GM03348 (cell line): ENCODE measurements around the gene MATN4.
"Not testable (repeated sequence)": the region's sequence is repeated elsewhere in the genome, so short reads cannot be mapped to it uniquely, and the experiment has no call there.

Experiments
- DNase-seq: peaks from one replicate; pipeline ENCODE4 v3.0.0; 2012; ENCODE audit warnings: low spot score

MATN4 gene

GRCh38 chr20:45308117-45308778, at the start of gene MATN4:
Gene MATN4 (minus strand): TSS chr20:45308299. CDS start chr20:45305582, 2,717 bp downstream.
- peak; percentile 48 for DNase-seq

DNA sequence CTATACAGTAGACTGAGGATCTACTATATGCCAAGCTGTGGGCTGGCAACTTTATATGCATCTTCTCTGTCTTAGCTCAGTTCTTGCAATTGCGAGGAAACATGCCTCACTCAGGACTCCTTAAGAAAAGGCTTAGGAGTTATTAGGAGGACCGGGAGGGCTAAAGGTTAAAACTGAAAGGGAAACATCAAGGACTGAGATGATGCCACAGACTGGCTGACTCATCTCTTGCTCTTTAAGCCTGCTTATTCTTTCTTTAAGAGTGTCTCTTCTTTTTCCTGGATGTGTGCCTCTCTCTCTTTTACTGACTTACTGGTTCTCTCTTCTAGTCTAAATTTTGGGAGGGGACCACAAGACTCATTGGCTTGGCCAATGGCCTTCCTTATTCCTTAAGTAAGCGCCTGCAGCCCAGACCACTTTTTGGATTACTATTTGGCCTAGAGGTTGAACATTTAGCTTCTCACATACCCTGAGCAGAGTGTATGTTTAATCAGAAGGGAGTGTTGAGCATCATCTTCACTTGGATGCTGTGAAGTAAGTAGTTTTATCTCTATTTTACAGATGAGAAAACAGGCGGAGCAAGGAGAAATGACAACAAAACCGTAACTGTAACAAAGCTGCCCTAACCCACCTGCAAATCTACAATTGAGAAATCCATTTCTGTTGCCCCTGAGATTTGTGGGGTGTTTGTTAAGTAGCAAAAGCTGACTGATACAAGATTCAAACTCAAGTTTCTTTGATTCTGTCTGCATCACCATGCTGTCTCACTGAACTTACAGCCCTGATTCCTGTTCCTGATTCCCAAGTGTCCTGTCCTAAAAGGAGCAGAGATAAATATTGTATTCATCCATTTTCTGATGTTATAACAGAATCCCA, 47.3 kb upstream of the MATN4 start:
- peak; percentile 50 for DNase-seq

- DNase-seq, result no peak
These were observed 46.5 kb upstream of the MATN4 start for GRCh38 chr20:45354423-45355208.

- DNase-seq, result no peak
These were observed 45.6 kb upstream of the MATN4 start for GRCh38 chr20:45353746-45354145.

DNA sequence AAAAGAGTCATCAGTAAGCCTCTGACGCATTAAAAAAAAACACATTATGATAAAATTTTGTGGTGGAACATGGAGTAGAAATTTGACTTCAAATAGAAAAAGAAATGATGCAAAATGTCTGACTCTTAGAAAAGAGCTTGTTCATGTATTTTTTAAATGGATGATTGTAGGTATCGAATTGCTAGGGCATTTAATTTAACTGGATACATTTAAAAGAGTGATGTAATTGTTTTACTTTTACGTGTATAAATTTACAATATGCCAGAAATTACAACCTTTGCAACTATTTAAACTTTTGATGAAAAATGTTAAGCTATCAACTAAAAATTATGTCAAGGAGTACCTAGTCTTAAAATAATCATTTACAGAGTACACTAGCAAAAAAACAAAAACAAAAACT, 44.6 kb upstream of the MATN4 start:
- DNase-seq, result no peak

DNA sequence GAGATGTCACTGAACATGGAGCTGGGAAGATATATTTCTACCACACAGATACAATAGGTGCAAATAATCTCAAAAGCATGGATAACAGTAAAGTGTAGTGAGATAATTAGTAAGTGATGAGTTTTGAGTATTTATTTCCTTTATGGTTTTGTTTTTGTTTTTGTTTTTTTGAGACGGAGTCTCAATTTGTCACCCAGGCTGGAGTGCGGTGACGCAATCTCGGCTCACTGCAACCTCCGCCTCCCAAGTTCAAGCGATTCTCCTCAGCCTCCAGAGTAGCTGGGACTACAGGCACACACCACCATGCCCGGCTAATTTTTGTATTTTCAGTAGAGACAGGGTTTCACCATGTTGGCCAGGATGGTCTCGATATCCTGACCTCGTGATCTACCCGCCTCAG, 42.7 kb upstream of the MATN4 start:
- DNase-seq, result not testable (repeated sequence)

- no peak for DNase-seq
These were observed 42.1 kb upstream of the MATN4 start for GRCh38 chr20:45350217-45350616.

- peak; percentile 94 for DNase-seq
These were observed 40.1 kb upstream of the MATN4 start, which contains the start of gene SDC4 for GRCh38 chr20:45347936-45348778. Gene SDC4 (minus strand): TSS chr20:45348424. CDS start chr20:45348384, 40 bp downstream.

- DNase-seq, result peak; percentile 45
These were observed 39.3 kb upstream of the MATN4 start for GRCh38 chr20:45347297-45347935.

GRCh38 chr20:45346851-45347250, 38.8 kb upstream of the MATN4 start:
- no peak for DNase-seq

- DNase-seq, result no peak
These were observed 38.2 kb upstream of the MATN4 start for GRCh38 chr20:45346291-45346718.

- peak; percentile 44 for DNase-seq
These were observed 37.2 kb upstream of the MATN4 start for GRCh38 chr20:45345104-45345936.

- DNase-seq, result peak; percentile 85
These were observed 36.2 kb upstream of the MATN4 start for GRCh38 chr20:45344168-45344860.

GRCh38 chr20:45343532-45344167, 35.6 kb upstream of the MATN4 start:
- no peak for DNase-seq

DNA sequence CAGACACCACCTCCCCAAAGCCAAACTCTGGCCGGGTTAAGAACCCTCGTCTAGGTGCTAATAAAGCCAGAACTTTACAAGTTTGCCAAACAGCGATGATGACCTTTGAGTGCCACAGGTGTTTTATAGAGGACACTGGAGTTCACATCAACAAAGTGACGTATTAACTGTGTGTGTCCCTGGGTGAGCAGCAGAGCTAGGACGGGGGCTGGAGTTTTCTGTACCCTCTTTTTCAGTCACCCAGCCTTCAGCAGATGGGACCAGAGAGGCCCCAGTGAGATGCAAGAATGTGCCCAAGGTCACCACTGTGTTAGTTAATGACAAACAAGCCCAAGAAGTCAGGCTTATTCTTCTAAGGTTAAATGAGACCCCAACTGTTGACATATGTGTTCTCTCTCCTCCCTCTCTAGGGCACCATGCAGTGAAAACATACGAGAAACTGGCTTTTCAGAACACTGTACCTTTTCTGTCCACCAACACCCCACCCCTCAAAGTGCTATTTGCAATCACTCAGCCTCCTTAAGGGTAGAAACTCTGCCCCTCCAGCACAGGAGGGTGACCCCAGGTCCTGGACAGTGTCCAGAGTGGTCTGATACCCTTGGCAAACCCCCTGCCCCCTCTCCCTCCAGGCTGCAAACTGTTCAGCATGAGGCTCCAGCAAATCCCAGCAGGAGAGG, 34.9 kb upstream of the MATN4 start:
- no peak for DNase-seq

DNA sequence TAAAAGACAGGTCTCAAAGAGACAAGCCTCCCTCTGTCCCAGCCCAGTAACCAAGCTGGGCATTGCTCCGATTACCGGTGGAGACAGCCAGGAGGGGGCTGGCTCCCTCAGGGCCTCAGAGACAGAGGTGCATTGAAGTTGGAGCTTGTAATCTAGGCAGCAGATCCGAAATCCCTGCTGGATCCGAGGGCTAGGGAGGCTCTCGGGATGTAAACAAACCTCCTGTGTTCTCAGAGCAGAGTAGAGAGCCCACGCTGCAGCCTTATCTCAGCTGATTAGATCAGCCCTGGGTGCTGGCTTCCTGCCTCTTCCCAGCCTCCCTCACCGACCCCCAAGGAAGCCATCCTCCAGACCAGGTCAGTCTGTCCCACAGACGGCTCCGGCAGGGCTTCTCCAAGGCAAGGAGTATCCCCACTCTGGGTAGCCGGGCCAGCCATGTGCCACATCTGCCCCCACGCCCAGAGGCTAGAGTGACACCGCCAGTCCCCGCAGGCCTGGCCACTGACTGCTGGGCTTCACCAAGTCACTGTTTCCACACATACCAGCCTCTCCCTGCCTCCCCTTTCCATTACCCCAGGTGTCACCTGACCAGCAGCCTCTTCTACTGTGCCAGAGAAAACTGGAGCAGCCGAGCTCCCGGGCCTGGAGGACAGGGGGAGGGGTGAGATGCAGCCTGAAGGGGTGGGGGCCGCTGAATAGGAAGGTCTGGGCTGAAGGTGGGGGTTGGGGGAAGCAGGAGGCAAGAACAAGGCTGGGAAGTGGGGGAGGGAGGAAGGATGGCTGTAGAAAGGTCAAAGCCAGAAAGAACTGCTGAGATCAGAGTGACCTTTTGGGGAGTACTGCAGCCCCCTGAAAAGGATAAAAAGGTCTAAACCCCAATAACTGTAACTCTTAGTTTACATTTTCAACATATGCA, 34.1 kb upstream of the MATN4 start:
- DNase-seq, result no peak

- no peak for DNase-seq
These were observed 33.5 kb upstream of the MATN4 start for GRCh38 chr20:45341579-45341938.
